CD14-positive monocyte (primary cell): ENCODE measurements around the gene RPL28. TPM values are rescaled to one million over a fixed set of nuclear protein-coding genes. Genes with fewer than 3 reads are reported as not detected.
A peak's percentile ranks its signal among the peaks of the same experiment; 100 is the strongest.

Experiments
- DNase-seq, 3 donors: peaks; one replicate each; pipeline ENCODE4 v3.0.0-alpha.2; 2011 to 2022
- H2AFZ ChIP-seq: 2 replicates; pipeline ENCODE4 v1.6.0; 2012; ENCODE audit warnings: mild to moderate bottlenecking, low read depth, low read length, inconsistent platforms; ENCODE audit not compliant: insufficient read depth, poor library complexity, severe bottlenecking
- H3K27ac ChIP-seq, 2 donors: 1 replicate in 1 of 2; 2 replicates in 1 of 2; pipeline ENCODE4 v1.5.1; 2012 to 2013; ENCODE audit warnings: low read length in 2 of 2, control low read depth in 1 of 2, inconsistent platforms in 1 of 2, low read depth in 1 of 2, mild to moderate bottlenecking in 1 of 2
- H3K27me3 ChIP-seq, 2 donors: one replicate each; pipeline versions ENCODE4 v1.6.0 to v1.6.1; 2011 to 2013; ENCODE audit warnings: low read length in 2 of 2; ENCODE audit not compliant: control insufficient read depth in 2 of 2, insufficient read depth in 2 of 2
- H3K36me3 ChIP-seq, 2 donors: replicated peaks in 1 of 2; 1 replicate in 1 of 2; 2 replicates in 1 of 2; pipeline versions ENCODE4 v1.5.1 to v1.6.1; 2012 to 2013; ENCODE audit warnings: low read length in 2 of 2, control low read depth in 1 of 2, inconsistent platforms in 1 of 2, mild to moderate bottlenecking in 1 of 2; ENCODE audit not compliant: insufficient read depth in 2 of 2, control insufficient read depth in 1 of 2
- H3K4me1 ChIP-seq, 2 donors: 1 replicate in 1 of 2; 2 replicates in 1 of 2; pipeline versions ENCODE4 v1.5.1 to v1.6.1; 2012 to 2013; ENCODE audit warnings: low read length in 2 of 2, control low read depth in 1 of 2, inconsistent platforms in 1 of 2, mild to moderate bottlenecking in 1 of 2, moderate library complexity in 1 of 2; ENCODE audit not compliant: insufficient read depth in 2 of 2, control insufficient read depth in 1 of 2
- H3K4me2 ChIP-seq: replicated peaks from 2 replicates; pipeline ENCODE3; 2012; ENCODE audit warnings: low read length, moderate library complexity, mild to moderate bottlenecking; ENCODE audit not compliant: poor library complexity, severe bottlenecking; ENCODE audit errors: extremely low read depth
- H3K4me3 ChIP-seq, 3 experiments: fragments of 200-600 bp in 1 of 3; sonication (generic) in 1 of 3; replicated peaks in 1 of 3; 1 replicate in 2 of 3; 2 replicates in 1 of 3; pipeline ENCODE4 v1.5.1; 2011 to 2013; ENCODE audit warnings: low read length in 3 of 3, mild to moderate bottlenecking in 3 of 3, control low read depth in 2 of 3, low read depth in 2 of 3, inconsistent platforms in 1 of 3, moderate library complexity in 1 of 3
- H3K79me2 ChIP-seq: 2 replicates; pipeline ENCODE4 v1.6.0; 2012; ENCODE audit warnings: mild to moderate bottlenecking, control low read depth, inconsistent platforms, low read length, moderate library complexity; ENCODE audit not compliant: insufficient read depth
- H3K9ac ChIP-seq: 2 replicates; pipeline ENCODE4 v1.6.0; 2017; ENCODE audit warnings: low read length, mild to moderate bottlenecking; ENCODE audit not compliant: insufficient read depth, poor library complexity, severe bottlenecking
- H3K9me3 ChIP-seq, 2 donors: replicated peaks in 1 of 2; 1 replicate in 1 of 2; 2 replicates in 1 of 2; pipeline versions ENCODE4 v1.5.1 to v1.6.1; 2012 to 2013; ENCODE audit warnings: low read length in 2 of 2, control low read depth in 1 of 2; ENCODE audit not compliant: control insufficient read depth in 1 of 2, insufficient read depth in 1 of 2
- H4K20me1 ChIP-seq: 2 replicates; pipeline ENCODE4 v1.6.0; 2012; ENCODE audit warnings: mild to moderate bottlenecking, low read length, control low read depth, moderate library complexity; ENCODE audit not compliant: insufficient read depth
- H3K27ac Mint-ChIP-seq, 7 donors: one replicate each; pipeline ENCODE4 v1.8.0; 2020; ENCODE audit warnings: mild to moderate bottlenecking in 7 of 7, mixed read lengths in 7 of 7, moderate library complexity in 6 of 7, inconsistent platforms in 2 of 7
- H3K27me3 Mint-ChIP-seq, 3 donors: one replicate each; pipeline ENCODE4 v1.8.0; 2021 to 2022; ENCODE audit warnings: low read depth in 3 of 3, mild to moderate bottlenecking in 3 of 3, mixed read lengths in 3 of 3, moderate library complexity in 3 of 3, inconsistent platforms in 1 of 3
- H3K36me3 Mint-ChIP-seq, 2 donors: one replicate each; pipeline ENCODE4 v1.8.0; 2020; ENCODE audit warnings: mixed read lengths in 2 of 2, inconsistent platforms in 1 of 2, mild to moderate bottlenecking in 1 of 2
- H3K4me1 Mint-ChIP-seq: one replicate; pipeline ENCODE4 v1.8.0; 2020; ENCODE audit warnings: mild to moderate bottlenecking, mixed read lengths
- H3K4me3 Mint-ChIP-seq, 2 donors: one replicate each; pipeline ENCODE4 v1.8.0; 2020; ENCODE audit warnings: mild to moderate bottlenecking in 2 of 2, mixed read lengths in 2 of 2, moderate library complexity in 1 of 2
- H3K9me3 Mint-ChIP-seq, 7 donors: one replicate each; pipeline ENCODE4 v1.8.0; 2020 to 2022; ENCODE audit warnings: mixed read lengths in 7 of 7, mild to moderate bottlenecking in 6 of 7, moderate library complexity in 6 of 7, inconsistent platforms in 2 of 7
- WGBS: methylation state at CpG from one replicate; pipeline ENCODE4 v1.1.5; 2013; ENCODE audit warnings: missing lambda C conversion rate; ENCODE audit not compliant: insufficient coverage; 5-methylcytosine and 5-hydroxymethylcytosine counted together
- intact Hi-C, 2 donors: fragments of 100-400 bp; cut with micrococcal nuclease; formaldehyde crosslinking; loops; one replicate each; pipeline versions ENCODE4 v1.15.0 to v1.15.1; 2023
- polyA plus RNA-seq, 3 donors: library from polyadenylated mRNA; depleted of rRNA in 1 of 3; unstranded in 2 of 3; stranded (reverse) in 1 of 3; fragments of 300-500 nt in 2 of 3; fragments of >200 nt in 1 of 3; fragmentation: Illumina TruSeq in 2 of 3; gene quantifications; 1 replicate in 2 of 3; 2 replicates in 1 of 3; pipeline ENCODE4 v1.2.3, GENCODE V29; 2012 to 2021
- TF ChIP-seq, protein P1 (sequence below): fragments of 200-600 bp; IDR thresholded peaks from one replicate; pipeline ENCODE4 v1.8.0; 2022; ENCODE audit warnings: antibody characterized with exemption, mild to moderate bottlenecking

The RPL28 gene
- polyA plus RNA-seq, 3 donors = 199 to 3,862 (median 208) TPM

DNA sequence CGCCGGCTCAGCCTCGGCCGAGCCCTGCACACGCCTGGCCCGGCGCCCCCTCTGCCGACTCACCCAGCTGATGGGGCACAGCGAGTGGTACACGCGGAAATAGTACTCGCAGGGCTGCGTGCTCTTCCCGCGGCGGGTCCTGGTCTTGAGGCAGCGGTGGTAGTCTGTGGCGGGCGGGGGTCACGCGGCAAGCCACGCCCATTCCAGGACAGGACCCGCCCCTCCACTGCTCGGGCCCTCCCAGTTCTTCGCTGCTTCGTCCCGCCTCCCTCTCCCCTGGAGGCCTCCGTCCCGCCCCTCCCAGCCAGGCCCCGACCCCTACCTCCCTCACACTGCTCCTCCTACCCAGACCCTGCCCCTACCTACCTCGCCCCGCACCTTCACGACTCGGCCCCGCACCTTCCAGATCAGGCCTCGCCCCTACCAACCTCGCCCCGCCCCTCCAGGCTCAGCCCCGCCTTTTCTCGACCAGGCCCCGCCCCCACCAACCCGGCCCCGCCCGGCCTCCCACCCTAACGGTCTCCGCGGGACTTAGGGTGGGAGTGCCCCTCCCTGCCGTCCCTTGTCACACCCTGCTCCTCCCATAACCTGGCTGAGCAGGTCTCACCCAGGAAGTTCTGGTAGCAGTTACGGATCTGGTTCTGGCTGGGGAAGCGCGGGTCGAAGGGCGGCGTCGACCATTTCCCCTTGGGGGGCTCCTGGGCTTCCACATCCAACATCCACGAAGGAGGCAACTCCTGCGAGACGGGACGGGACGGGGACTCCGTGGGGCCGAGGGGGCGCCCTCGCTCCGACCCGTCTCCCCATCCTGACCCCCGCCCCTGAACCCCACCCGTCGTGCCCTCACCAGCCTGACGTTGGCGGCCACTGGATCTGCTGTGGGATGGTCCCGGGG lies 31.7 kb upstream of the RPL28 start:
- H3K9me3 ChIP-seq = peaks cover 0 to 9% of the 10 kb centered on the region in 2 donors
- Mint-ChIP-seq H3K4me1 (peaks cover 33% of the 10 kb centered on the region), H3K36me3 (peaks cover 5 to 8% of the 10 kb centered on the region in 2 donors), H3K9me3 (peaks cover 0 to 11% (median 8%) of the 10 kb centered on the region in 7 donors), H3K4me3 (peak overlapping the region; percentile 84 to 90), H3K27me3 (peaks cover 55 to 75% (median 59%) of the 10 kb centered on the region in 3 donors), H3K27ac (peak overlapping the region in 4 of 7 donors; percentile 41 to 80 (median 64))
- peak overlapping the region; percentile 88 for H3K4me2 ChIP-seq
- H3K79me2 ChIP-seq = no peaks in the 10 kb centered on the region
- peak overlapping the region; percentile 36 to 71 (median 45) for H3K4me3 ChIP-seq
- WGBS = 2% methylated on average over 56 of the region's 72 CpGs
- peak overlapping the region; percentile 73 for H2AFZ ChIP-seq
- peak overlapping the region; percentile 19 for H3K9ac ChIP-seq
- peaks cover 22 to 28% of the 10 kb centered on the region in 2 donors for H3K4me1 ChIP-seq
- no peaks in the 10 kb centered on the region for H3K36me3 ChIP-seq
- DNase-seq = peak; percentile 38 to 63 (median 55)
- H3K27ac ChIP-seq = no peak overlapping the region
- TF ChIP-seq, protein P1, sequence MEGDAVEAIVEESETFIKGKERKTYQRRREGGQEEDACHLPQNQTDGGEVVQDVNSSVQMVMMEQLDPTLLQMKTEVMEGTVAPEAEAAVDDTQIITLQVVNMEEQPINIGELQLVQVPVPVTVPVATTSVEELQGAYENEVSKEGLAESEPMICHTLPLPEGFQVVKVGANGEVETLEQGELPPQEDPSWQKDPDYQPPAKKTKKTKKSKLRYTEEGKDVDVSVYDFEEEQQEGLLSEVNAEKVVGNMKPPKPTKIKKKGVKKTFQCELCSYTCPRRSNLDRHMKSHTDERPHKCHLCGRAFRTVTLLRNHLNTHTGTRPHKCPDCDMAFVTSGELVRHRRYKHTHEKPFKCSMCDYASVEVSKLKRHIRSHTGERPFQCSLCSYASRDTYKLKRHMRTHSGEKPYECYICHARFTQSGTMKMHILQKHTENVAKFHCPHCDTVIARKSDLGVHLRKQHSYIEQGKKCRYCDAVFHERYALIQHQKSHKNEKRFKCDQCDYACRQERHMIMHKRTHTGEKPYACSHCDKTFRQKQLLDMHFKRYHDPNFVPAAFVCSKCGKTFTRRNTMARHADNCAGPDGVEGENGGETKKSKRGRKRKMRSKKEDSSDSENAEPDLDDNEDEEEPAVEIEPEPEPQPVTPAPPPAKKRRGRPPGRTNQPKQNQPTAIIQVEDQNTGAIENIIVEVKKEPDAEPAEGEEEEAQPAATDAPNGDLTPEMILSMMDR = no peak
- no peaks in the 10 kb centered on the region for H4K20me1 ChIP-seq
- intact Hi-C loops = loop anchor here in 1 of 2 donors (5.0 kb wide), 1 partner anchor 42 kb away; no protein-coding TSS in a partner anchor
- H3K27me3 ChIP-seq = peaks cover 13 to 62% of the 10 kb centered on the region in 2 donors

DNA sequence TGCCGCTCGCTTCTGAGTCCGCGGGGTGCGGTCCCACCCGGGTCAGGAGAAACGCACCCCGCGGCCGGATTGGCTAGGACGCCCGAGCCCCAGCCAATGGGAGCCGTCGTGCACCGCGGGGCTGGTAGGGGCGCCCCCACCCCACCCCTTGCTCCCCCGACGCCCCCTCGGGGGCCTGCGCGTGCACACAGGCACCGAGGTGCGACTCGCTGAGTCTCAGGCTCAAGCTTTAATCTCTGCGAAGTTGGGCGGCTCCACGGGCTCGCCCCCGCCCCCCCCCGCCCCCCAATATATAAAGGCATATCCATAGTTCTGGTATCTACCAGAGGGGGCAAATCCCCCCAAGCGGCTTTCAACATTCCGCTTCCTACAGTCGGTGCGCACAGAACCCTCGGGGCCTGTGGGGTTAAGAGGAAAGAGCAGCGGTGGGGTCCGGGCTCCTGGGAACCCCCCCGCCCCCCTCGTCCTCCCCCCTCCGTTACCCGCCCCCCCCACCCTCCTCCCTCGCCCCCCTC lies 31.0 kb upstream of the RPL28 start, which contains the start of gene COX6B2:
TSS of gene COX6B2 (minus strand) at position 22 of the 515 bp plus-strand sequence. CDS start 198 bp downstream, outside the sequence.
- Mint-ChIP-seq H3K27ac (peak within 1 kb of the TSS in 4 of 7 donors; percentile 41 to 80 (median 64)), H3K4me1 (peaks cover 33% of the 10 kb centered on the region), H3K9me3 (peaks cover 0 to 11% (median 8%) of the 10 kb centered on the region in 7 donors), H3K27me3 (peaks cover 57 to 73% (median 59%) of the 10 kb centered on the region in 3 donors), H3K36me3 (peaks cover 5 to 8% of the 10 kb centered on the region in 2 donors), H3K4me3 (peak within 1 kb of the TSS; percentile 84 to 90)
- peak within 1 kb of the TSS; percentile 36 to 71 (median 45) for H3K4me3 ChIP-seq
- 4% methylated on average over 16 of the region's 43 CpGs for WGBS
- H3K27me3 ChIP-seq = peaks cover 13 to 62% of the 10 kb centered on the region in 2 donors
- peaks cover 0 to 9% of the 10 kb centered on the region in 2 donors for H3K9me3 ChIP-seq
- no peaks in the 10 kb centered on the region for H4K20me1 ChIP-seq
- H3K36me3 ChIP-seq = no peaks in the 10 kb centered on the region
- H3K4me1 ChIP-seq = peaks cover 22 to 28% of the 10 kb centered on the region in 2 donors
- TF ChIP-seq, protein P1 = no peak
- no peaks in the 10 kb centered on the region for H3K79me2 ChIP-seq
- no peak for DNase-seq
- peak within 1 kb of the TSS; percentile 88 for H3K4me2 ChIP-seq
- no peak within 1 kb of the TSS for H3K27ac ChIP-seq
- H3K9ac ChIP-seq = peak within 1 kb of the TSS; percentile 19
- intact Hi-C loops = loop anchor here in 1 of 2 donors (5.0 kb wide), 1 partner anchor 42 kb away; no protein-coding TSS in a partner anchor
- peak within 1 kb of the TSS; percentile 73 for H2AFZ ChIP-seq
